Smooth muscle cell (in vitro differentiated cells): Measurements from ENCODE around the gene BCORL1. TPM values are rescaled to one million over a fixed set of nuclear protein-coding genes. Genes with fewer than 3 reads are reported as not detected.
A peak's percentile ranks its signal among the peaks of the same experiment; 100 is the strongest.

Source experiments
- DNase-seq: peaks from one replicate; lab custom pipeline; 2025; ENCODE audit not compliant: unreplicated experiment; lab: John Stamatoyannopoulos, UW
- H2AFZ ChIP-seq: fragments of 200-600 bp; sonication (generic); 2 replicates; pipeline ENCODE4 v1.6.0; 2016; ENCODE audit warnings: antibody characterized with exemption, low read depth, mild to moderate bottlenecking
- H3F3A ChIP-seq: fragments of 200-600 bp; sonication (generic); 2 replicates; pipeline ENCODE4 v1.6.0; 2017; ENCODE audit warnings: antibody characterized with exemption, low read depth
- H3K27ac ChIP-seq: fragments of 200-600 bp; sonication (generic); 2 replicates; pipeline ENCODE4 v1.5.1; 2016; ENCODE audit warnings: low read depth, mild to moderate bottlenecking
- H3K27me3 ChIP-seq: fragments of 200-600 bp; sonication (generic); 2 replicates; pipeline ENCODE4 v1.6.1; 2016; ENCODE audit warnings: low read depth, mild to moderate bottlenecking
- H3K36me3 ChIP-seq: fragments of 200-600 bp; sonication (generic); 2 replicates; pipeline ENCODE4 v1.5.1; 2016; ENCODE audit warnings: low read depth
- H3K4me1 ChIP-seq: fragments of 200-600 bp; sonication (generic); 2 replicates; pipeline ENCODE4 v1.5.1; 2016; ENCODE audit warnings: low read depth
- H3K4me2 ChIP-seq: fragments of 200-600 bp; sonication (generic); 2 replicates; pipeline ENCODE4 v1.6.0; 2016; ENCODE audit warnings: mild to moderate bottlenecking
- H3K4me3 ChIP-seq: fragments of 200-600 bp; sonication (generic); 2 replicates; pipeline ENCODE4 v1.5.1; 2016; ENCODE audit warnings: mild to moderate bottlenecking
- H3K79me2 ChIP-seq: fragments of 200-600 bp; sonication (generic); 2 replicates; pipeline ENCODE4 v1.6.0; 2016; ENCODE audit warnings: low read depth, mild to moderate bottlenecking
- H3K9ac ChIP-seq: fragments of 200-600 bp; sonication (generic); 2 replicates; pipeline ENCODE4 v1.6.0; 2016; ENCODE audit warnings: low read depth
- H3K9me3 ChIP-seq: fragments of 200-600 bp; sonication (generic); replicated peaks from 2 replicates; pipeline ENCODE4 v1.5.1; 2016; ENCODE audit warnings: low read depth
- H4K20me1 ChIP-seq: fragments of 200-600 bp; sonication (generic); 2 replicates; pipeline ENCODE4 v1.6.0; 2016; ENCODE audit warnings: low read depth
- CTCF ChIP-seq: fragments of 200-600 bp; sonication (generic); IDR thresholded peaks from 2 replicates; pipeline ENCODE4 v1.5.1; 2017; ENCODE audit warnings: borderline replicate concordance, mild to moderate bottlenecking, antibody characterized with exemption; ENCODE audit not compliant: insufficient read depth, poor library complexity, severe bottlenecking
- WGBS: methylation state at CpG from one replicate; pipeline ENCODE4 v1.1.7; 2016; ENCODE audit warnings: low lambda C conversion rate; 5-methylcytosine and 5-hydroxymethylcytosine counted together
- polyA plus RNA-seq: library from polyadenylated mRNA; unstranded; fragments of >200 nt; fragmentation: Nextera tagmentation; extraction: Ambion mirVana; gene quantifications from 2 replicates; pipeline ENCODE4 v1.2.1, GENCODE V29; 2016
- total RNA-seq: library from RNA; depleted of rRNA; stranded (reverse); fragments of >200 nt; gene quantifications from 2 replicates; pipeline ENCODE4 v1.2.3, GENCODE V29; 2014

The BCORL1 gene
- total and polyA plus RNA-seq, 2 experiments from 2014 or later = 3.0 to 8.0 TPM

GRCh38 chrX:129980540-129981199, 1.8 kb upstream of the BCORL1 start:
- Histone ChIP-seq H3F3A (no peaks in the 10 kb centered on the region), H4K20me1 (peaks cover 12% of the 10 kb centered on the region), H3K27ac (no peak overlapping the region), H2AFZ (no peak overlapping the region), H3K4me2 (peak overlapping the region; percentile 84), H3K9me3 (no peaks in the 10 kb centered on the region), H3K36me3 (no peaks in the 10 kb centered on the region), H3K79me2 (no peaks in the 10 kb centered on the region), H3K4me3 (no peak overlapping the region), H3K27me3 (no peaks in the 10 kb centered on the region), H3K4me1 (no peaks in the 10 kb centered on the region), H3K9ac (no peak overlapping the region)
- TF ChIP-seq CTCF = no peak
- peak; percentile 7 for DNase-seq
- 51% methylated on average over 49 of the region's 79 CpGs for WGBS

GRCh38 chrX:129981200-129981553, 1.3 kb upstream of the BCORL1 start:
- Histone ChIP-seq H2AFZ (no peak overlapping the region), H3K36me3 (no peaks in the 10 kb centered on the region), H4K20me1 (peaks cover 18% of the 10 kb centered on the region), H3K4me1 (no peaks in the 10 kb centered on the region), H3K9ac (no peak overlapping the region), H3K27me3 (no peaks in the 10 kb centered on the region), H3K4me2 (peak overlapping the region; percentile 84), H3K4me3 (no peak overlapping the region), H3K27ac (no peak overlapping the region), H3K79me2 (no peaks in the 10 kb centered on the region), H3K9me3 (no peaks in the 10 kb centered on the region), H3F3A (no peaks in the 10 kb centered on the region)
- WGBS = 71% methylated on average over 13 of the region's 17 CpGs
- DNase-seq = no peak
- no peak for TF ChIP-seq CTCF

- Histone ChIP-seq H3F3A (no peaks in the 10 kb centered on the region), H3K27ac (no peak overlapping the region), H2AFZ (no peak overlapping the region), H3K79me2 (peaks cover 6% of the 10 kb centered on the region), H3K9ac (no peak overlapping the region), H3K27me3 (no peaks in the 10 kb centered on the region), H4K20me1 (peaks cover 24% of the 10 kb centered on the region), H3K36me3 (no peaks in the 10 kb centered on the region), H3K4me2 (peak overlapping the region; percentile 84), H3K9me3 (no peaks in the 10 kb centered on the region), H3K4me1 (no peaks in the 10 kb centered on the region), H3K4me3 (no peak overlapping the region)
- no peak for DNase-seq
- TF ChIP-seq CTCF = no peak
- 40% methylated on average over 10 of the region's 29 CpGs for WGBS
These were observed 609 bp upstream of the BCORL1 start for GRCh38 chrX:129981752-129982299.

- Histone ChIP-seq H3K9ac (no peak overlapping the region), H3K36me3 (no peaks in the 10 kb centered on the region), H3K4me3 (no peak overlapping the region), H3K79me2 (peaks cover 6% of the 10 kb centered on the region), H3K27ac (no peak overlapping the region), H3K27me3 (no peaks in the 10 kb centered on the region), H3K4me1 (no peaks in the 10 kb centered on the region), H3K9me3 (no peaks in the 10 kb centered on the region), H2AFZ (no peak overlapping the region), H4K20me1 (peaks cover 41% of the 10 kb centered on the region), H3K4me2 (no peak overlapping the region), H3F3A (no peaks in the 10 kb centered on the region)
- no peak for TF ChIP-seq CTCF
- 47% methylated on average over 22 of the region's 48 CpGs for WGBS
- DNase-seq = peak; percentile 5
These were observed 1.2 kb downstream of the BCORL1 start for GRCh38 chrX:129983575-129984110.
